ENCODE data around the gene SSH3.

SSH3 gene

GRCh38 chr11:67295846-67296245 lies 7.5 kb upstream of the SSH3 start:
- no peak for DNase-seq

GRCh38 chr11:67298786-67299185 lies 4.5 kb upstream of the SSH3 start:
- no peak for DNase-seq

GRCh38 chr11:67299471-67300191 lies 3.7 kb upstream of the SSH3 start:
- DNase-seq = no peak

GRCh38 chr11:67300256-67300755 lies 3.0 kb upstream of the SSH3 start:
- DNase-seq = no peak

GRCh38 chr11:67300756-67301312 lies 2.5 kb upstream of the SSH3 start:
- no peak for DNase-seq

- DNase-seq = no peak
Observed at GRCh38 chr11:67301313-67301921, 1.9 kb upstream of the SSH3 start.

- DNase-seq = no peak
Observed at GRCh38 chr11:67301951-67302516, 1.3 kb upstream of the SSH3 start.

- no peak for DNase-seq
Observed at GRCh38 chr11:67302571-67303131, 679 bp upstream of the SSH3 start.

GRCh38 chr11:67303835-67304411 lies 593 bp downstream of the SSH3 start:
- no peak for DNase-seq

GRCh38 chr11:67304511-67305113 lies 1.3 kb downstream of the SSH3 start:
- DNase-seq = no peak

GRCh38 chr11:67306769-67307544 lies 3.6 kb downstream of the SSH3 start:
- no peak for DNase-seq

GRCh38 chr11:67307545-67308001 lies 4.2 kb downstream of the SSH3 start:
- DNase-seq = no peak

- no peak for DNase-seq
Observed at GRCh38 chr11:67308031-67308866, 4.9 kb downstream of the SSH3 start.

GRCh38 chr11:67309166-67309565 lies 5.8 kb downstream of the SSH3 start:
- no peak for DNase-seq

GRCh38 chr11:67309661-67310061 lies 6.3 kb downstream of the SSH3 start:
- no peak for DNase-seq

- no peak for DNase-seq
Observed at GRCh38 chr11:67310246-67311050, 7.1 kb downstream of the SSH3 start.

GRCh38 chr11:67311051-67311555 lies 7.8 kb downstream of the SSH3 start:
- no peak for DNase-seq

GRCh38 chr11:67311556-67312082 lies 8.3 kb downstream of the SSH3 start:
- DNase-seq = no peak
